ENCODE data around the gene NCK2.

- TF ChIP-seq CTBP1 (IDR thresholded peaks at IDR 0.05; ENCODE audit: borderline replicate concordance) (no peak), SP1 (IDR thresholded peaks at IDR 0.05) (no peak), FOXM1 (IDR thresholded peaks at IDR 0.05; ENCODE audit: borderline replicate concordance) (no peak), FOXK2 (IDR thresholded peaks at IDR 0.05) (no peak)
Measured at GRCh38 chr2:105806996-105807395, 62.3 kb downstream of the NCK2 start.

Measured in HEK293T (cell line).